ENCODE data around the gene ARHGEF6. TPM values are rescaled to one million over a fixed set of nuclear protein-coding genes. Genes with fewer than 3 reads are reported as not detected.

ARHGEF6 gene
- total RNA-seq, 1 donor from 2014 or later, result 8.7 TPM

DNA sequence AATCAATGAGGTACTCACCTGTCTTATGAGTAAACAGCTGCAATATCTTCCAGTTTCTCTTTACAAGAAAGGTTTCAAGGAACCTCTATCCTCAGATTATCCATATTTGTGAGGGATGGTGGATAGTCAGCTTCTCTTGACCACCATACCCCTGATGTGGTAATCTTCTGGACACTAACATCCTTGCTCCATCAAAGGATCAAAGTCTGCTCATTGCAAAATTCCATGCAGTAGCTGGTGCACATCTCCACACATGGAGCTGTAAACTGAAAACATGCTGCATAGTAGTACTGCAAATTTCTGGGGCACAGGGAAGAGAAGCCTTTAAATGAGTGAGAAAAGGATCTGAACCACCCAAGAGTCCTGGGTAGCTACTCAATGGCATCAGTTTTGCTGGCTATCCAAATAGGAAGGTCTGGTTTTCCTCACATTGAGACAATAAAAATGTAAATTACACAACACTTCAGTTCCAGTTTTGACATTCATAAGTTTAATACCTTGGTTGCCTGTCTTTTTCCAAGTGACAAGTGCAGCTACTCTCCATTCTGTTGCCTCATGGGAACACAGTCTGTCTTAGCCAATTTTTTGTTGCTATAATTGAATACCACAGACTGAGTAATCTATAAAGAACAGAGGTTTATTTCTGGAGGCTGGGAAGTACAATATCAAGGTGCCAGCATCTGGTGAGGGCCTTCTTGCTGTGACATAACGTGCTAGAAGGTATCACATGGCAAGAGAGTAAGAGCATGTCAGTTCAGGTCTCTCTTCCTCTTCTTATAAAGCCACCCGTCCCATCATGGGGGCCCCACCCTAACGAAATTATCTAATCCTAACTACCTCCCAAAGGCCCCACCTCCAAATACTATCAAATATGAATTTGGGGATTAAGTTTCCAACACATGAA lies 34.4 kb upstream of the ARHGEF6 start:
- H3K27ac Mint-ChIP-seq (ENCODE audit: unreplicated experiment), result no peak overlapping the region
- no peak for DNase-seq (ENCODE audit: extremely low spot score, unreplicated experiment)
- H3K27me3 Mint-ChIP-seq (ENCODE audit: unreplicated experiment), result no peaks in the 10 kb centered on the region
- H3K9me3 Mint-ChIP-seq (ENCODE audit: unreplicated experiment), result peaks cover 7% of the 10 kb centered on the region
- H3K36me3 Mint-ChIP-seq (ENCODE audit: unreplicated experiment), result peaks cover 3% of the 10 kb centered on the region
- TF ChIP-seq, protein P1, sequence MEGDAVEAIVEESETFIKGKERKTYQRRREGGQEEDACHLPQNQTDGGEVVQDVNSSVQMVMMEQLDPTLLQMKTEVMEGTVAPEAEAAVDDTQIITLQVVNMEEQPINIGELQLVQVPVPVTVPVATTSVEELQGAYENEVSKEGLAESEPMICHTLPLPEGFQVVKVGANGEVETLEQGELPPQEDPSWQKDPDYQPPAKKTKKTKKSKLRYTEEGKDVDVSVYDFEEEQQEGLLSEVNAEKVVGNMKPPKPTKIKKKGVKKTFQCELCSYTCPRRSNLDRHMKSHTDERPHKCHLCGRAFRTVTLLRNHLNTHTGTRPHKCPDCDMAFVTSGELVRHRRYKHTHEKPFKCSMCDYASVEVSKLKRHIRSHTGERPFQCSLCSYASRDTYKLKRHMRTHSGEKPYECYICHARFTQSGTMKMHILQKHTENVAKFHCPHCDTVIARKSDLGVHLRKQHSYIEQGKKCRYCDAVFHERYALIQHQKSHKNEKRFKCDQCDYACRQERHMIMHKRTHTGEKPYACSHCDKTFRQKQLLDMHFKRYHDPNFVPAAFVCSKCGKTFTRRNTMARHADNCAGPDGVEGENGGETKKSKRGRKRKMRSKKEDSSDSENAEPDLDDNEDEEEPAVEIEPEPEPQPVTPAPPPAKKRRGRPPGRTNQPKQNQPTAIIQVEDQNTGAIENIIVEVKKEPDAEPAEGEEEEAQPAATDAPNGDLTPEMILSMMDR (IDR thresholded peaks at IDR 0.05), result no peak
- no peaks in the 10 kb centered on the region for H3K4me1 Mint-ChIP-seq (ENCODE audit: unreplicated experiment)
- H3K4me3 Mint-ChIP-seq (ENCODE audit: unreplicated experiment), result no peak overlapping the region

- Mint-ChIP-seq H3K4me1 (ENCODE audit: unreplicated experiment) (no peaks in the 10 kb centered on the region), H3K27ac (ENCODE audit: unreplicated experiment) (no peak overlapping the region), H3K36me3 (ENCODE audit: unreplicated experiment) (no peaks in the 10 kb centered on the region), H3K4me3 (ENCODE audit: unreplicated experiment) (no peak overlapping the region), H3K9me3 (ENCODE audit: unreplicated experiment) (no peaks in the 10 kb centered on the region), H3K27me3 (ENCODE audit: unreplicated experiment) (no peaks in the 10 kb centered on the region)
- TF ChIP-seq, protein P1 (IDR thresholded peaks at IDR 0.05), result no peak
- DNase-seq (ENCODE audit: extremely low spot score, unreplicated experiment), result no peak
These were observed 31.6 kb upstream of the ARHGEF6 start for GRCh38 chrX:136812286-136812685.

DNA sequence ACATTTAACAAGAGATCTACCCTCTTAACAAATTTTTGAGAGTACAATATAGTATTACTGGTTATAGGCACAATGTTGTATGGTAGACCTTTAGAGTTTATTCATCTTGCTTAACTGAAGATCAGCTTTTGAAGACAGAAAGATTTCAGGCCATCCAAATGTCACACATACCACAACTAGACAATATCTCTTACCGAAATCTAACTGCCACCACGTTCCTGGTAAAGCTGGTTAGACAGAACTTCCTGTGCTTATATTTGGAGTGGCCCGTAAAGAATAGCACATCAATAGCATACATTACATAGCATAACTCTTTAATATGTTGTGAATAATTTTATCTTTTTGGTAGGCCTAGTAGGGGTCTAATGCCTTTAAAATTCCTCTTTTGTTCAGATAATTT lies 29.8 kb upstream of the ARHGEF6 start:
- H3K27me3 Mint-ChIP-seq (ENCODE audit: unreplicated experiment), result no peaks in the 10 kb centered on the region
- DNase-seq (ENCODE audit: extremely low spot score, unreplicated experiment), result no peak
- H3K36me3 Mint-ChIP-seq (ENCODE audit: unreplicated experiment), result no peaks in the 10 kb centered on the region
- TF ChIP-seq, protein P1 (IDR thresholded peaks at IDR 0.05), result no peak
- peaks cover 8% of the 10 kb centered on the region for H3K9me3 Mint-ChIP-seq (ENCODE audit: unreplicated experiment)
- no peak overlapping the region for H3K27ac Mint-ChIP-seq (ENCODE audit: unreplicated experiment)
- H3K4me3 Mint-ChIP-seq (ENCODE audit: unreplicated experiment), result no peak overlapping the region
- H3K4me1 Mint-ChIP-seq (ENCODE audit: unreplicated experiment), result no peaks in the 10 kb centered on the region

DNA sequence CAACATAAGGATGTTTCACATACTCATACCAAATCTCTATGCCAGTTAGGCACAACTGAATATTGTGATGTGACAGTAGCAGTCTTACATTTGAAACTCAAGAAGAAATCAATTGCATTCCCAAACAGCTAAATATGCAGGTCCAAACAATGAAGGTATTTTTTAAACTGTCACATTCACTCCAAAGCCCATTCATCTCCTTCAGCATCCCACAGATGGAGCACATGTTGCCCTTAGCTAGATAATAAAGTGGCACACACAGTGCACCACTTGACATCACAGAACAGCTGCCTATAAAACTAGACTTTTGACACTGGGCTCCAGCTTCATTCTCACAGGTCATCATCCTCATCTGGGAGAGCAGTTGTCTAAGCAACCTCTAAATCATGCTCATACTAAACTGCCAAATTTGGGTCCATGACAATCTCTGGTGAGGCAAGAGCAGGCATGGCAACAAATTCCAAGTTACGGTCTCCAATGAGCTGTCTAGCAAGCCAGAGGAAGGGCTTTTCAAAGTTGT lies 26.2 kb upstream of the ARHGEF6 start:
- Mint-ChIP-seq H3K27me3 (ENCODE audit: unreplicated experiment) (no peaks in the 10 kb centered on the region), H3K4me1 (ENCODE audit: unreplicated experiment) (no peaks in the 10 kb centered on the region), H3K9me3 (ENCODE audit: unreplicated experiment) (peaks cover 16% of the 10 kb centered on the region), H3K27ac (ENCODE audit: unreplicated experiment) (no peak overlapping the region), H3K4me3 (ENCODE audit: unreplicated experiment) (no peak overlapping the region), H3K36me3 (ENCODE audit: unreplicated experiment) (no peaks in the 10 kb centered on the region)
- TF ChIP-seq, protein P1 (IDR thresholded peaks at IDR 0.05), result no peak
- no peak for DNase-seq (ENCODE audit: extremely low spot score, unreplicated experiment)

GRCh38 chrX:136802515-136802914 lies 21.8 kb upstream of the ARHGEF6 start:
- no peak overlapping the region for H3K27ac Mint-ChIP-seq (ENCODE audit: unreplicated experiment)
- H3K9me3 Mint-ChIP-seq (ENCODE audit: unreplicated experiment), result peaks cover 20% of the 10 kb centered on the region
- H3K4me3 Mint-ChIP-seq (ENCODE audit: unreplicated experiment), result no peak overlapping the region
- no peaks in the 10 kb centered on the region for H3K36me3 Mint-ChIP-seq (ENCODE audit: unreplicated experiment)
- no peaks in the 10 kb centered on the region for H3K27me3 Mint-ChIP-seq (ENCODE audit: unreplicated experiment)
- TF ChIP-seq, protein P1 (IDR thresholded peaks at IDR 0.05), result no peak
- DNase-seq (ENCODE audit: extremely low spot score, unreplicated experiment), result no peak
- H3K4me1 Mint-ChIP-seq (ENCODE audit: unreplicated experiment), result no peaks in the 10 kb centered on the region
